IMR-90 (cell line): Measurements from ENCODE around the gene PRKCB. TPM values are rescaled to one million over a fixed set of nuclear protein-coding genes. Genes with fewer than 3 reads are reported as not detected.

Experiments used
- ATAC-seq: fragments of 200-7000 bp; cut with Tn5 transposase; 2 replicates; pipeline ENCODE4 v1.9.1; 2020; ENCODE audit warnings: low read depth, mild to moderate bottlenecking, moderate library complexity
- BruUV-seq: library from RNA; stranded (reverse); fragments of 400-500 nt; replicated peaks from 2 replicates; lab custom pipeline; 2021; lab: Mats Ljungman, UMichigan
- CTCF ChIA-PET: fragments of 300-600 bp; formaldehyde crosslinking; extraction: SDS; loops from one replicate; lab custom pipeline; 2021; ENCODE audit warnings: antibody characterized with exemption; lab: Yijun Ruan, JAX
- POLR2A ChIA-PET: fragments of 300-600 bp; sonication (Branson Sonifier 250); formaldehyde crosslinking; loops from one replicate; lab custom pipeline; 2022; ENCODE audit warnings: antibody characterized with exemption; ENCODE audit not compliant: unreplicated experiment; lab: Charles Lee
- DNase-seq: peaks from one replicate; pipeline ENCODE4 v3.0.0; 2013
- H2AFZ ChIP-seq: replicated peaks from 2 replicates; pipeline ENCODE3; 2013; ENCODE audit warnings: low read length, mild to moderate bottlenecking; ENCODE audit not compliant: poor library complexity
- H2AK5ac ChIP-seq: 2 replicates; pipeline ENCODE4 v1.6.1; 2013; ENCODE audit warnings: low read depth, low read length, inconsistent platforms
- H2AK9ac ChIP-seq: replicated peaks from 2 replicates; pipeline ENCODE3; 2013; ENCODE audit warnings: mild to moderate bottlenecking, low read depth, low read length, moderate library complexity; ENCODE audit not compliant: poor library complexity
- H2BK120ac ChIP-seq: 2 replicates; pipeline ENCODE4 v1.6.1; 2013; ENCODE audit warnings: low read depth, low read length, inconsistent platforms
- H2BK15ac ChIP-seq: 3 replicates; pipeline ENCODE4 v1.6.1; 2013; ENCODE audit warnings: low read depth, low read length, inconsistent platforms
- H2BK20ac ChIP-seq: 2 replicates; pipeline ENCODE4 v1.6.1; 2013; ENCODE audit warnings: low read depth, mild to moderate bottlenecking, inconsistent platforms, low read length, moderate library complexity
- H2BK5ac ChIP-seq: 2 replicates; pipeline ENCODE4 v1.6.1; 2013; ENCODE audit warnings: mild to moderate bottlenecking, low read depth, low read length, inconsistent platforms; ENCODE audit not compliant: poor library complexity, severe bottlenecking
- H3K14ac ChIP-seq: replicated peaks from 2 replicates; pipeline ENCODE4 v1.6.1; 2013; ENCODE audit warnings: low read depth, low read length, inconsistent platforms
- H3K18ac ChIP-seq: 2 replicates; pipeline ENCODE4 v1.6.1; 2013; ENCODE audit warnings: low read depth, low read length, control low read depth
- H3K23ac ChIP-seq: 2 replicates; pipeline ENCODE4 v1.6.1; 2013; ENCODE audit warnings: low read depth, low read length, inconsistent platforms
- H3K27ac ChIP-seq: 2 replicates; pipeline ENCODE4 v1.5.1; 2013; ENCODE audit warnings: mild to moderate bottlenecking, control low read depth, low read length; ENCODE audit not compliant: insufficient read depth
- H3K27me3 ChIP-seq: 2 replicates; pipeline ENCODE4 v1.6.1; 2013; ENCODE audit warnings: low read length; ENCODE audit not compliant: control insufficient read depth, insufficient read depth
- H3K36me3 ChIP-seq: 2 replicates; pipeline ENCODE4 v1.6.1; 2013; ENCODE audit warnings: low read length, mixed read lengths; ENCODE audit not compliant: control insufficient read depth, insufficient read depth
- H3K4ac ChIP-seq: 2 replicates; pipeline ENCODE4 v1.6.1; 2013; ENCODE audit warnings: low read depth, low read length, inconsistent platforms
- H3K4me1 ChIP-seq: 2 replicates; pipeline ENCODE4 v1.6.1; 2013; ENCODE audit warnings: low read length, mixed read lengths; ENCODE audit not compliant: control insufficient read depth, insufficient read depth
- H3K4me2 ChIP-seq: 2 replicates; pipeline ENCODE4 v1.6.1; 2013; ENCODE audit warnings: low read depth, mild to moderate bottlenecking, control low read depth, low read length, moderate library complexity
- H3K4me3 ChIP-seq: 2 replicates; pipeline ENCODE4 v1.5.1; 2013; ENCODE audit warnings: low read depth, mild to moderate bottlenecking, control low read depth, low read length, moderate library complexity; ENCODE audit not compliant: insufficient read depth
- H3K56ac ChIP-seq: 2 replicates; pipeline ENCODE4 v1.6.1; 2013; ENCODE audit warnings: low read length, inconsistent platforms; ENCODE audit not compliant: insufficient read depth; ENCODE audit errors: extremely low read depth
- H3K79me1 ChIP-seq, 2 experiments: 2 replicates each; pipeline ENCODE4 v1.6.1; 2013; ENCODE audit warnings: low read length in 2 of 2, inconsistent platforms in 1 of 2, low read depth in 1 of 2
- H3K9ac ChIP-seq: 2 replicates; pipeline ENCODE4 v1.6.1; 2013; ENCODE audit warnings: low read depth, low read length, control low read depth
- H3K9me1 ChIP-seq: 2 replicates; pipeline ENCODE4 v1.6.1; 2013; ENCODE audit warnings: low read length, inconsistent platforms; ENCODE audit not compliant: insufficient read depth
- H3K9me3 ChIP-seq: 2 replicates; pipeline ENCODE4 v1.6.1; 2013; ENCODE audit warnings: low read length; ENCODE audit not compliant: control insufficient read depth, insufficient read depth
- H4K20me1 ChIP-seq: 2 replicates; pipeline ENCODE4 v1.6.1; 2013; ENCODE audit warnings: low read length, inconsistent platforms; ENCODE audit not compliant: insufficient read depth
- H4K5ac ChIP-seq: 2 replicates; pipeline ENCODE4 v1.6.1; 2013; ENCODE audit warnings: mild to moderate bottlenecking, low read depth, low read length, control low read depth
- H4K8ac ChIP-seq, 2 experiments: 2 replicates each; pipeline ENCODE4 v1.6.1; 2013; ENCODE audit warnings: low read depth in 2 of 2, low read length in 2 of 2, control low read depth in 1 of 2, inconsistent platforms in 1 of 2
- H4K91ac ChIP-seq: 2 replicates; pipeline ENCODE4 v1.6.1; 2013; ENCODE audit warnings: low read depth, low read length, inconsistent platforms; ENCODE audit not compliant: insufficient read depth
- CEBPB ChIP-seq: IDR thresholded peaks from 2 replicates; pipeline ENCODE4 v1.6.1; 2012; ENCODE audit warnings: low read depth, low read length, improper control_type of control experiment
- CTCF ChIP-seq: conservative IDR thresholded peaks from 2 replicates; pipeline ENCODE4 v1.5.1; 2012; ENCODE audit warnings: mild to moderate bottlenecking, low read depth, low read length, improper control_type of control experiment
- MAFK ChIP-seq: IDR thresholded peaks from 2 replicates; pipeline ENCODE4 v1.6.1; 2012; ENCODE audit warnings: low read depth, low read length, improper control_type of control experiment
- MAZ ChIP-seq: IDR thresholded peaks from 2 replicates; pipeline ENCODE4 v1.6.1; 2012; ENCODE audit warnings: low read depth, mild to moderate bottlenecking, low read length, improper control_type of control experiment, moderate library complexity, borderline replicate concordance
- MXI1 ChIP-seq: IDR thresholded peaks from 2 replicates; pipeline ENCODE4 v1.6.1; 2012; ENCODE audit warnings: low read depth, mild to moderate bottlenecking, low read length, moderate library complexity, borderline replicate concordance
- POLR2A ChIP-seq: IDR thresholded peaks from 2 replicates; pipeline ENCODE4 v1.6.1; 2012; ENCODE audit warnings: mild to moderate bottlenecking, low read depth, low read length
- RAD21 ChIP-seq: IDR thresholded peaks from 2 replicates; pipeline ENCODE4 v1.6.1; 2012; ENCODE audit warnings: low read length, improper control_type of control experiment
- SMC3 ChIP-seq: fragments of 150-350 bp; IDR thresholded peaks from 2 replicates; pipeline ENCODE4 v1.6.1; 2016; ENCODE audit warnings: low read depth, mild to moderate bottlenecking, antibody characterized with exemption, low read length, moderate library complexity
- WGBS, 2 experiments: methylation state at CpG; one replicate each; pipeline versions ENCODE4 v1.1.5 to v1.1.7; 2013; ENCODE audit warnings: missing lambda C conversion rate in 2 of 2; ENCODE audit not compliant: insufficient read length in 1 of 2; ENCODE audit errors: extremely low coverage in 2 of 2; 5-methylcytosine and 5-hydroxymethylcytosine counted together
- dilution Hi-C: fragments of 300-500 bp; cut with HindIII; formaldehyde crosslinking; loops from one replicate; pipeline ENCODE4 v1.14.3; 2018; ENCODE audit warnings: low sequenced_read_pairs; ENCODE audit not compliant: unreplicated experiment
- in situ Hi-C: fragments of 300-500 bp; cut with MboI; formaldehyde crosslinking; loops from 3 replicates; pipeline ENCODE4 v1.14.3; 2019; ENCODE audit warnings: low sequenced_read_pairs, inconsistent platforms, mixed read lengths
- intact Hi-C: fragments of 100-400 bp; cut with micrococcal nuclease; formaldehyde crosslinking; loops from 2 replicates; pipeline ENCODE4 v1.10.0; 2022
- polyA plus RNA-seq, 3 experiments: library from polyadenylated mRNA; depleted of rRNA; stranded (reverse); fragments of >200 nt; gene quantifications; 2 replicates each; pipeline ENCODE4 v1.2.3, GENCODE V29; 2012; ENCODE audit warnings: low replicate concordance in 1 of 3
- total RNA-seq: library from RNA; depleted of rRNA; stranded (reverse); fragments of >200 nt; gene quantifications from 2 replicates; pipeline ENCODE4 v1.2.3, GENCODE V29; 2012
- TF ChIP-seq, protein P1 (sequence below): fragments of 150-350 bp; IDR thresholded peaks from 2 replicates; pipeline ENCODE4 v1.6.1; 2016; ENCODE audit warnings: low read depth, mild to moderate bottlenecking, low read length, moderate library complexity, borderline replicate concordance
- TF ChIP-seq, protein P2 (sequence below): fragments of 150-350 bp; IDR thresholded peaks from 2 replicates; pipeline ENCODE4 v1.6.1; 2017; ENCODE audit warnings: mild to moderate bottlenecking, antibody characterized with exemption, low read length, low read depth

The PRKCB gene
- total and polyA plus RNA-seq, 2 of the 4 experiments (the other 2 are of a cell fraction) = under 0.01 TPM; not detected in 1

GRCh38 chr16:23957287-23957686, 121.5 kb downstream of the PRKCB start:
- no peak overlapping the region for H2BK20ac ChIP-seq
- no peak overlapping the region for H3K4ac ChIP-seq
- dilution Hi-C loops = no loop called here
- no peak overlapping the region for H3K23ac ChIP-seq
- no TSS peak for BruUV-seq
- no peaks in the 10 kb centered on the region for H3K9me3 ChIP-seq
- no peak for TF ChIP-seq CEBPB
- no peak for TF ChIP-seq MXI1
- TF ChIP-seq, protein P1, sequence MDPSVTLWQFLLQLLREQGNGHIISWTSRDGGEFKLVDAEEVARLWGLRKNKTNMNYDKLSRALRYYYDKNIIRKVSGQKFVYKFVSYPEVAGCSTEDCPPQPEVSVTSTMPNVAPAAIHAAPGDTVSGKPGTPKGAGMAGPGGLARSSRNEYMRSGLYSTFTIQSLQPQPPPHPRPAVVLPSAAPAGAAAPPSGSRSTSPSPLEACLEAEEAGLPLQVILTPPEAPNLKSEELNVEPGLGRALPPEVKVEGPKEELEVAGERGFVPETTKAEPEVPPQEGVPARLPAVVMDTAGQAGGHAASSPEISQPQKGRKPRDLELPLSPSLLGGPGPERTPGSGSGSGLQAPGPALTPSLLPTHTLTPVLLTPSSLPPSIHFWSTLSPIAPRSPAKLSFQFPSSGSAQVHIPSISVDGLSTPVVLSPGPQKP = no peak
- no peak for TF ChIP-seq MAZ
- no peak for TF ChIP-seq SMC3
- TF ChIP-seq RAD21 = no peak
- TF ChIP-seq POLR2A = no peak
- TF ChIP-seq MAFK = no peak
- no peak for TF ChIP-seq CTCF
- TF ChIP-seq, protein P2, sequence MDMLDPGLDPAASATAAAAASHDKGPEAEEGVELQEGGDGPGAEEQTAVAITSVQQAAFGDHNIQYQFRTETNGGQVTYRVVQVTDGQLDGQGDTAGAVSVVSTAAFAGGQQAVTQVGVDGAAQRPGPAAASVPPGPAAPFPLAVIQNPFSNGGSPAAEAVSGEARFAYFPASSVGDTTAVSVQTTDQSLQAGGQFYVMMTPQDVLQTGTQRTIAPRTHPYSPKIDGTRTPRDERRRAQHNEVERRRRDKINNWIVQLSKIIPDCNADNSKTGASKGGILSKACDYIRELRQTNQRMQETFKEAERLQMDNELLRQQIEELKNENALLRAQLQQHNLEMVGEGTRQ = no peak
- 8% methylated on average over 2 of the region's 2 CpGs; no CpG with 5 or more reads in 1 of the 2 experiments for WGBS, 2 experiments
- no peak overlapping the region for H2BK120ac ChIP-seq
- ChIA-PET POLR2A (no interaction called here), CTCF (no interaction called here)
- no peak overlapping the region for H3K4me3 ChIP-seq
- DNase-seq (no peak), ATAC-seq (no peak)
- H2AK9ac ChIP-seq = no peak overlapping the region
- H2AFZ ChIP-seq = no peak overlapping the region
- intact Hi-C loops = no loop called here
- H2BK5ac ChIP-seq = no peak overlapping the region
- no peak overlapping the region for H3K9ac ChIP-seq
- H3K18ac ChIP-seq = no peak overlapping the region
- no peak overlapping the region for H3K27ac ChIP-seq
- H2AK5ac ChIP-seq = no peak overlapping the region
- no peaks in the 10 kb centered on the region for H3K79me1 ChIP-seq
- H3K14ac ChIP-seq = no peak overlapping the region
- H3K36me3 ChIP-seq = no peaks in the 10 kb centered on the region
- no peak overlapping the region for H3K4me2 ChIP-seq
- no peak overlapping the region for H4K91ac ChIP-seq
- H4K20me1 ChIP-seq = no peaks in the 10 kb centered on the region
- no peak overlapping the region for H3K56ac ChIP-seq
- no peak overlapping the region for H2BK15ac ChIP-seq
- H3K9me1 ChIP-seq = no peaks in the 10 kb centered on the region
- no peaks in the 10 kb centered on the region for H3K27me3 ChIP-seq
- no peak overlapping the region for H4K8ac ChIP-seq
- H3K4me1 ChIP-seq = no peaks in the 10 kb centered on the region
- in situ Hi-C loops = no loop called here
- no peak overlapping the region for H4K5ac ChIP-seq
